ENCODE results near the gene METRN. TPM values are rescaled to one million over a fixed set of nuclear protein-coding genes. Genes with fewer than 3 reads are reported as not detected.

Gene METRN
- total and polyA plus RNA-seq, 2 experiments from 2014 or later, result 21.6 to 98.1 TPM

GRCh38 chr16:707062-707538 lies 7.8 kb upstream of the METRN start:
- peaks cover 5% of the 10 kb centered on the region; the same call in 1 of the 2 replicates for H3K4me1 ChIP-seq (ENCODE audit: insufficient read depth)
- no peak overlapping the region for H3K4me2 ChIP-seq (ENCODE audit: unreplicated experiment)
- TF ChIP-seq EZH2 (IDR thresholded peaks at IDR 0.05; ENCODE audit: insufficient read depth, poor library complexity, severe bottlenecking) (no peak), EZH2phosphoT487 (IDR thresholded peaks at IDR 0.05; ENCODE audit: insufficient read depth, low read depth) (no peak)
- no peak overlapping the region for H3K9ac ChIP-seq
- no peaks in the 10 kb centered on the region for H3K9me3 ChIP-seq (ENCODE audit: low read depth)
- H4K20me1 ChIP-seq (ENCODE audit: insufficient read depth), result no peaks in the 10 kb centered on the region
- H3K27me3 ChIP-seq (replicated peaks; ENCODE audit: insufficient read depth), result peaks cover 38% of the 10 kb centered on the region
- H3K9me2 ChIP-seq (ENCODE audit: insufficient read depth), result no peaks in the 10 kb centered on the region
- no peak overlapping the region for H3K27ac ChIP-seq
- no peak overlapping the region for H3K4me3 ChIP-seq
- no peaks in the 10 kb centered on the region for H3K36me3 ChIP-seq (ENCODE audit: low read depth)
- WGBS, 2 experiments (ENCODE audit: low coverage in 1 of 2, low lambda C conversion rate in 2 of 2, missing lambda C conversion rate in 2 of 2), result 32 to 36% methylated on average over 13 of the region's 14 CpGs
- DNase-seq, result no peak
- no peaks in the 10 kb centered on the region for H3K79me2 ChIP-seq (ENCODE audit: insufficient read depth)
- H2AFZ ChIP-seq, result no peak overlapping the region
- H3F3A ChIP-seq (ENCODE audit: insufficient read depth), result no peaks in the 10 kb centered on the region
- in situ Hi-C loops (cut with MboI), result no loop called here

- H3K9ac ChIP-seq, result no peak overlapping the region
- no peaks in the 10 kb centered on the region for H3K9me3 ChIP-seq (ENCODE audit: low read depth)
- H3K9me2 ChIP-seq (ENCODE audit: insufficient read depth), result no peaks in the 10 kb centered on the region
- no peaks in the 10 kb centered on the region for H3K36me3 ChIP-seq (ENCODE audit: low read depth)
- H2AFZ ChIP-seq, result no peak overlapping the region
- TF ChIP-seq EZH2phosphoT487 (IDR thresholded peaks at IDR 0.05; ENCODE audit: insufficient read depth, low read depth) (no peak), EZH2 (IDR thresholded peaks at IDR 0.05; ENCODE audit: insufficient read depth, poor library complexity, severe bottlenecking) (no peak)
- no peaks in the 10 kb centered on the region for H3K79me2 ChIP-seq (ENCODE audit: insufficient read depth)
- no peak overlapping the region for H3K4me2 ChIP-seq (ENCODE audit: unreplicated experiment)
- 54 to 64% methylated on average over 3 of the region's 3 CpGs for WGBS, 2 experiments (ENCODE audit: low coverage in 1 of 2, low lambda C conversion rate in 2 of 2, missing lambda C conversion rate in 2 of 2)
- peaks cover 11% of the 10 kb centered on the region; the same call in 1 of the 2 replicates for H3K4me1 ChIP-seq (ENCODE audit: insufficient read depth)
- H3F3A ChIP-seq (ENCODE audit: insufficient read depth), result peaks cover 8% of the 10 kb centered on the region
- no peak overlapping the region for H3K27ac ChIP-seq
- DNase-seq, result no peak
- no peak overlapping the region for H3K4me3 ChIP-seq
- H3K27me3 ChIP-seq (replicated peaks; ENCODE audit: insufficient read depth), result peaks cover 29% of the 10 kb centered on the region
- in situ Hi-C loops (cut with MboI), result no loop called here
- H4K20me1 ChIP-seq (ENCODE audit: insufficient read depth), result no peaks in the 10 kb centered on the region
Observed at GRCh38 chr16:708019-708418, 6.9 kb upstream of the METRN start.

- no peak overlapping the region for H3K4me3 ChIP-seq
- peaks cover 10% of the 10 kb centered on the region for H3F3A ChIP-seq (ENCODE audit: insufficient read depth)
- WGBS, 2 experiments (ENCODE audit: low coverage in 1 of 2, low lambda C conversion rate in 2 of 2, missing lambda C conversion rate in 2 of 2), result 53 to 56% methylated on average over 4 of the region's 4 CpGs
- H3K27me3 ChIP-seq (replicated peaks; ENCODE audit: insufficient read depth), result peaks cover 24% of the 10 kb centered on the region
- no peak overlapping the region for H3K4me2 ChIP-seq (ENCODE audit: unreplicated experiment)
- peaks cover 11% of the 10 kb centered on the region; the same call in 1 of the 2 replicates for H3K4me1 ChIP-seq (ENCODE audit: insufficient read depth)
- H3K9me3 ChIP-seq (ENCODE audit: low read depth), result no peaks in the 10 kb centered on the region
- no peak for TF ChIP-seq EZH2phosphoT487 (IDR thresholded peaks at IDR 0.05; ENCODE audit: insufficient read depth, low read depth)
- no peak for TF ChIP-seq EZH2 (IDR thresholded peaks at IDR 0.05; ENCODE audit: insufficient read depth, poor library complexity, severe bottlenecking)
- no peak overlapping the region for H3K27ac ChIP-seq
- no peaks in the 10 kb centered on the region for H3K36me3 ChIP-seq (ENCODE audit: low read depth)
- in situ Hi-C loops (cut with MboI), result no loop called here
- H3K9ac ChIP-seq, result no peak overlapping the region
- no peaks in the 10 kb centered on the region for H3K9me2 ChIP-seq (ENCODE audit: insufficient read depth)
- H3K79me2 ChIP-seq (ENCODE audit: insufficient read depth), result no peaks in the 10 kb centered on the region
- no peak for DNase-seq
- H4K20me1 ChIP-seq (ENCODE audit: insufficient read depth), result no peaks in the 10 kb centered on the region
- H2AFZ ChIP-seq, result no peak overlapping the region
Observed at GRCh38 chr16:708959-709358, 6.0 kb upstream of the METRN start.

- WGBS, 2 experiments (ENCODE audit: low coverage in 1 of 2, low lambda C conversion rate in 2 of 2, missing lambda C conversion rate in 2 of 2), result 9 to 11% methylated on average over 30 of the region's 30 CpGs
- peaks cover 10% of the 10 kb centered on the region for H3F3A ChIP-seq (ENCODE audit: insufficient read depth)
Observed at GRCh38 chr16:709566-710499, 5.1 kb upstream of the METRN start.

More at GRCh38 chr16:709566-710499, 5.1 kb upstream of the METRN start:
- Histone ChIP-seq H2AFZ (no peak overlapping the region), H3K9me2 (ENCODE audit: insufficient read depth) (no peaks in the 10 kb centered on the region), H3K27ac (no peak overlapping the region), H3K4me2 (ENCODE audit: unreplicated experiment) (no peak overlapping the region), H3K27me3 (replicated peaks; ENCODE audit: insufficient read depth) (peaks cover 19% of the 10 kb centered on the region; the same call in 1 of the 2 replicates), H4K20me1 (ENCODE audit: insufficient read depth) (no peaks in the 10 kb centered on the region), H3K79me2 (ENCODE audit: insufficient read depth) (no peaks in the 10 kb centered on the region), H3K4me1 (ENCODE audit: insufficient read depth) (peaks cover 11% of the 10 kb centered on the region; the same call in 1 of the 2 replicates), H3K9ac (peak overlapping the region; percentile 38; the same call in 1 of the 2 replicates), H3K36me3 (ENCODE audit: low read depth) (no peaks in the 10 kb centered on the region), H3K9me3 (ENCODE audit: low read depth) (no peaks in the 10 kb centered on the region), H3K4me3 (no peak overlapping the region)
- in situ Hi-C loops (cut with MboI), result no loop called here
- DNase-seq, result peak; percentile 87
- no peak for TF ChIP-seq EZH2phosphoT487 (IDR thresholded peaks at IDR 0.05; ENCODE audit: insufficient read depth, low read depth)
- no peak for TF ChIP-seq EZH2 (IDR thresholded peaks at IDR 0.05; ENCODE audit: insufficient read depth, poor library complexity, severe bottlenecking)
